Measurements from ENCODE around the gene MGP.
A peak's percentile ranks its signal among the peaks of the same experiment; 100 is the strongest.

The MGP gene

DNA sequence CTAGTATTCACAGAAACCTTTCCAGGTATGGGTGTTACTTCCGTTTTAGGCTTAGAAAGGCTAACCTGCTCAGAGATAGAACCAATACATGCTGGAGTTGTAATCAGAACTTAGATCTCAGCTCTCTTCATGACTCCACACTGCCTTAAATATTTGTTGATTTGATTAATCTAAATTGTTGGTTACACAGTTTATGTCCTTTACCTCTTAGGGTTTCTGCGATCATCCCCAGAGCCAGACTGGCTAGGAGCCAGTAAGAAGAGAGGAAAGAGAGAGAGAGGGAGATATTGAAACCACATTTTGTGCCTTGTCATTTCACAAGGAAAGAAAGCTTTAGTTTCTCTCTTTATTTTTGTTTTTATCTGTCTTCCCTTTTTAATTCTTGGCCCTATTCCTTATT, 16.8 kb upstream of the MGP start:
- DNase-seq: no peak

DNA sequence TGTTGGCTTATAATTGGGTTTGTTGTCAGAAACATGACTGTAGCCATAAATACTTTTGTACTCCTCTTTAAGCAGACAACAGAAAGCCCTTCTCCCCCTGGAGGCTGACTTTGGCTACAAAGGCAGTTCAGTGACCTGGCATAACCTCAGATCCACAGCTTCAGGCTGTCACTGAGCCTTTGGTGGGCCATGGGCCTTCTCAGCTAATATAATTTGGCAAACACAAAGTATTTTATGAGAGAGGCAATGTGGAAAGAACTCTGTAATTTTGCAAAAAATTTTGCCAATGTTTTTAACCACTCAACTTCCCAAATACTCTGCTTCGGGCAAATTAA, 15.5 kb upstream of the MGP start:
- DNase-seq: no peak

DNA sequence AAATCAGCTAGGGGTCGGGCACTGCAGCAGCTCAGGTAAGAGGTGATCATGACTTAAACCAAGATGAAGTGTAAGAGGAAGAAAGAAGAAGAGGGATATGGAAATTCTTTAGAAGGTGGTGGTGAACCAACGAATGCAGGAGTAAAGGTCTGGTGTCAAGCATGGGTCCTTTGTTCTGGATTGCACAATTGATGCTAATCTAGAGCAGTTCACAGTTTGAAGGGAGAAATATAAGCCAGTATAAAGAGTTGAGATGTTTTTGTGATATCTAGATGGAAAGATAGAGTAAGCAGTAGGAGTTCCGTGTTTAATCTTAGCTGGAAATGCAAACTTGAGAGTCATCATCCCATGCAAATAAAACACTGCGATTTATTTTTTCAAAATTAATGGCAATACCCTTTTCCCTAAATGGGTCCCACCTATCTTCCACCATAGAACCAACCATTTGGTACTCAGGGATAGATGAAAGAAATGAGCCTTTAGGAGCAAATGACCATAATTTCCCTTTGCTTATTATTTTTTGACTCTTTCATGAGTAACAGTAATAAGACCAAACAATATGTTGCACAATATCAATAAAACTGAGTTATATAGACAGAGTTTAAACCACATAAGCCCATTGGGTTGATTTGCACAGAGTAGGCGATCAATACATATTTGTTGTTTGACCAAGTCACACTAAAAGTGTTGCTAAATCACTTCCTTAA, 15.0 kb upstream of the MGP start:
- DNase-seq: no peak

DNA sequence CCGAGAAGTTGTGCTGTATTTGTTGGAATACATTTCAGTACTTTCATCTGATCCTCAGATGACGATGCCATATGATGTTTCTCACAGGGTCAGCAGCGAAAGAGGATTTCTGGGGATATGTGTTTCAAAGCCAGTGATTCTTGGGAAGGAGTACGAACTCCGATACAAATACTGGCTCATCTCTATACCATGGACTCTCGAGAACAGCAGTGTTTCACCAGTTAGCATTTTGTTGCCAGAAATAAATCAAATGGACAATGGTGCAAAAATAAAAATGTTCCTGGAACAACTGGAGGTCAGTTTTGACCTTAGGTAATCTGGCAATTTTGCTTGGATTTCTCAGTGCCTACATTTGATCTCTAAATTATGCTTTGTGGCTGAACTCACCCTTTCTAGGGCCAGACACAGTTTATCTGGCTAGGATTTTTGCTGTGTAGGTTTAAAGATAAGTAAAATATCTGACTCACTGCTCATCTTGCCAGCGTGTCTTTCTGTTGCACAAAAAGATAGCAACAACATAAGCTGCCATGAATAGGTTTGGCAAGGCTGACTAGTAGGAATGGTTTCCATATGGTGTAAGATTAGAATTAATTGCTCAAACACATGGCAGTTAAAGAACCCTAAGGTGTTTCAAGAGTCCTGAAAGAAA, 11.0 kb upstream of the MGP start:
- no peak for DNase-seq

DNA sequence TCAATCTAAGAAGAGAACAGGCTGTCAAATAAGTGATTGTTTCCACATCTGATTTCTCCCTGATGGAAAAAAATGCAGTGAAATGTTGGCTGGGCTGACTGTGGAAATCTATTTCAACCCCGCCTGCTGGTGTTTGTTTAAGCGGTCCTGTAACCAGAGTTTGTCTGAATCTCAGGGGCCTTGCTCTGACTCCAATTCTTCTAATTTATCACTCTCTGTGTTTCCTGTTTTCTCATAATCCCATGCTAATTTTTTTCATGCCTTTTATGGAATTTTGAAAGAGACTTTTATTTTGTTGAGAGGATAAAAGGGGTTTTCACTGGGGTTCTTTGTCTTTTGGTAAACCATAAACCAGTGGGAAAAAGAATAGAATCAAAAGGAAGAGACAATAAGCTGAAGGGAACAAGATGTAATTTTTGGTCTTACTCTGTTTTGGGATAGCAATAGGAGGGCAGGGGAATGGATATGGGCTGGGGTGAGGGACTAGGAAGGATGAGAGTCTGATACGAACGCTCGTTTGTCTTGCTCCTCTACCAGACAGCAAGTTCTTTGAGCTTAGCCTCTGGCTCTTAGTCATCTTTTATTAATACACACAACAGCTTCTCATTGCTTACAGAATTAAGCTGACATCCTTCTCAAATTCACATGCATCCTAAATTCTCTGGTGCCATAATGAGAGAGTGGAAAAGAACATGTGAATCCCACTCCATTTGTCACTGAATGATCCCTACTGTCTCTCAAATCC, 8.0 kb upstream of the MGP start:
- no peak for DNase-seq

DNA sequence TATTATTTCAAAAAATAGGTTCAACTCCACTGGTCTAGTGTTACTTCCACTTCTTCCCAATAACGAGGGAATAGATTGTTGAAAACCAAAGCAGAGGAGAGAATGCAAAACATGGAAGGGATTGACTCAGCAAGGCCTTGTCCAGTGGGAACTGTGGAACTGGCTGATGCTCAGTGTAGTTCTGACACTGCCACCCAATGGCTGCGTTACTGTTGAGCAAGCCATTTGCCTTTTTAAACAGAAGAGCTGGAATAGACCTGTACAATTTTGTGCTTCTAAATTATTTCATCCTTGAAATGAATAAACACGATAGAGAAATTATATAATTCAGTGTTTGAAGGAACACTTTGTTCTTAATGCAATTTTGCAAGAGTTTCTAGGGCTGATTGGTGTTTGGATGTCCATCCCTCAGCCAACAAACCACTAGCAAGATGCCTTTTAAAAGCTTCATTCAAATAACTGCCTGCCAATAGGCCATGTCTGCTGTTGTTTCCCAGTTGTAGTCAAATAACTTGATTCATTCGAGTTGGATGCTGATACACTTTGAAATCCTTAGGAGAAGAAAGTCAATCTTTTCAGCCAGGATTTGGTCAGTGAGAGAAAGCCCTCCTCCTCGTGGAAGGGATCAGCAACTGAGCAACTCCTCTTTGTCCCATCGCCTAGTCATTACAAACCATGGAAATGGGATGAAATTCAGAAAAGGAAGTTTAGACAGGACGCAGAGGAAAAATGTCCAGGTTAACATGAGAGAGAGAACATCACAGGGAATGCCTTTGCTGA, 7.3 kb upstream of the MGP start:
- no peak for DNase-seq

DNA sequence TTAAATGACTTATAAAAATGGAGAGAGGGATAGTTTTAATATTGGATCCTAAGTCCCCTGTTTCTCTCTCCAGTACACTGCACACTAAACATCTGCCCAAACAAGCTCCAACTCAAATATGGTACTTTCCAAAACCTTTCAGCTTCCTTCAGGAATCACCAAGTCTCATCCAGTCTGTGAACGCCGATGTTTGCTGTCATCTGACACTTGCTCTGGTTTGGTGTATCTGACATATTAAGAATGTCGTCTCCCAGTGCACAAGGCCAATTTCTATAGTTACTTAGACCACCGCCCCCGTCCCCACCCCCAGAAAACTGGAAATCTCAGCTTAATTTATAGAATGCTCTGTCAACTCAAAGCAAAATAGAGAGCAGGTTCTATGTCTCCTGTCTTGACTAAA, 5.0 kb upstream of the MGP start:
- no peak for DNase-seq

DNA sequence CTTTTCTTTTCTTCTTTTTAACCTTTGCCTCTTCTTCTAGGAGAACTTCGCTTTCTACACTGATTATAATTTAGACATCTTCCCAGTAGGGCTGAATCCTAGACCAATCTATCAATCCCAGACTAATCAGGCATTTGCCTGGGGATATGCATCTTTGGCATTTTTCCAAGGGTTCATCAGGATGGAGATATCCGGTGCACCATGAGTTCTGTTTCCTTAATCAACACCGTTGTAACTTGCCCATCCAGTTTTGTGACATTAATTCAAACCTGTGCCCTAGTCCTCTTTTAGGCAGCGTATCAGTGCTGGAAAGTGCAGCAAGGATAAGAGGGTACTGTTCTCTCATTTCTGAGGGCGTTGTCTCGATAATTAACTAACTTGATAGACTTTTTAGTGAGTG, 617 bp upstream of the MGP start:
- peak; percentile 77 for DNase-seq

DNA sequence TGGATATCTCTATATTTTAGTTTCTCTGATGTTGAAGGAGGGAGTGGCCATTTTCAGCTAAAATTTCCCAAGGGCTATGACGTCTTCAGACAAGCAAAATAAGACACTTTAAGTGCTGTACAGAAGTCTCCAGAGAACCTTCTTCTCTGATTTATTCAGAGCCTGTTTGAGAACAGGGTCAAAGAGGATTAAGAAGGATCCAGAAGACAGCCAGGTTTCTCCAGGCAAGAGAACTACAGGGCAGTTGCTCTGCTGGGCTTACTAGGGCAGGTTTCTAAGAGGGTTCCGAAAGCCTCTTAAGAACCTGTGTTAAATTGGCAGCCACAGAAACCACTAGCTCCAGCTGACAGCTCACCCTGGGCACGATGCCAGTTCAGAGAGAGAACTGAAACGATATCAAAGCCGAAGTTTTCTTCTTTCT, 1.2 kb downstream of the MGP start:
- DNase-seq: peak; percentile 91

DNA sequence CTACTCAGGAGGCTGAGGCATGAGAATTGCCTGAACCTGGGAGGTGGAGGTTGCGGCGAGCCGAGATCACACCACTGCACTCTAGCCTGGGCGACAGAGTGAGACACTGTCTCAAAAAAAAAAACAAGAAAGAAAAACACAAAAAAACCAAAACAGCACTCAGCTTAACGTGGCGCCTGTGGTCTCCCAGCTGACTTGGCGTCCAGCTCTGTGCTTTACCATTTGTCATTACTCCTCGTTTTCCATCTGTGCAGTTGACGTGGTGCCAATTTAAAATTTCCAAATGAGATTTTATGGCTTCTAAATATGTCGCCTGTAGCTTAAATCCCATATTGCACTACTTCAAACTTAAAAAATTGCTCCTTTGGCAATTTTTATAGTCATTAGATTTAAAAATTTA, 2.0 kb downstream of the MGP start:
- peak; percentile 38 for DNase-seq

DNA sequence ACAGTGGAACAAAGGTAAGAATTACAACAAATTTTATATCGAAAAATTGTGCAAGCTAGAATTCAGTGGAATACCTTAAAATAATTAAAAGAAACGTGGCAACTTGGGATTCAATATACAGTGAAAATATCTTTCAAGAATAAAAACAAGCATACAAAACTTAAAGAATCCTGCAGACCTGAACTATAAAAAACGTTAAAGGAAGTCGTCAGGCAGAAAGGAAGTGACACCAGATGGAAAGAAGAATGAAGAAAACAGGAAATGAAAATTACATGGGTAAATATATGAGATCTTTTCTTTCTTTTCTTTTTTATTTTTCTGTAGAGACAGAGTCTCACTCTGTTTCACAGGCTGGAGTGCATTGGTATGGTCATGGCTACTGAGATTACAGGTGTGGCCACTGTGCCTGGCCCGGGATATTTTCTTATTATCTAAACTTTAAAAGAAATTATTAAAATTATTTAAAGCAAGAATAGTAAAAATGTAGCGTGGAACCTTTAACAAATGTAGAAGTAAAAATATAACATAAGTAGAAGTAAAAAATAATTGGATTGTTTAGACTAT, 4.7 kb downstream of the MGP start:
- DNase-seq: no peak

DNA sequence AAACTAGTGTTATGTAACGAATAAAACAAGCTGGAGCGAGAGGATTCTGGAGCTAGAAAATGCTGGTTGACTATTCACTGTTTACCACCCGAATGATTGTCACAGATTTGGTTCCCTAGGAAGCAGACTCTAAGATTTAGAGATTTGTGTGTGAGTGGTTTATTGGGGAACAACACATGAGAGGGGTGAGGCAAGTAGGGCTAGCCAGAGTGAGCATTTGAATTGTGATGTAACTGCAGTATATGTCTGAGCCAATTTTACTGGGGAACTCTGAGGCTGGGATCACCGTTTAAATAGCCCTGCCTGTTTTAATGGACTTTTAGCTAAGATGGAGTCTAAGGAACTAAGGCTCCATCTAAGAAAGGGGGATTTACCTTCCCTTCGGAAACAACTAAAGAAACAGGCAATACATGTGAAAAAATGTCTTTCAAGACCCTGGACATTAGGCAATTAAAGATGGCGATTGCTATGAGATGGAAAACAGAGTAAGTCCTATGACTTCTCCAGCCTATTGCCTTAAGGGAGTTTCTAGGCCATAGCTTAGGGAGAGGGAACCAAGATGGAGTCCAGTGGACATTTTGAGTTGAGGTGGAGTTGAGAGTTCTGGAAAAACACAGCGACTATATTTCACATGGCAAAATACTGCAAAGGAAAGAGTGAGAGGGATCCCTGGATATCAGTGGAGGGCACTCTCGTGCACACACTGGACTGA, 6.3 kb downstream of the MGP start:
- DNase-seq: no peak

DNA sequence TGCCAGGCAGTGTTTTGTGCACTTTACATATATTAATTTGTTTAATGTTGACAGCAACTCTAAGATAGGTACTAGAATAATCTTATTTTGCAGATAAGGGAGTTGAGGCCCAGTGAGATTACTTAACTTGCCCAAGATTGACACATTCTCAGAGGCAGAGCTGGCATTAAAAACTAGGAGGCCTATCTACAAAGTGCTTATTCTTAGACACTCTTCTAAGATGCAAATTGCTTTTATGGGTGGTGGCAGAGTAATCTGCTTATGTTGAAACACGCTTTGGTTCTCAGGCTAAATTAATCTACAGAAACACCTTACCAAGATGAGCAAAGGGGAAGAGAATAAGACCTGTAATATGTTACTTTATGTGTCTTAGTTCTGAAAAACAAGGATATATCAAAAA, 7.2 kb downstream of the MGP start:
- no peak for DNase-seq

DNA sequence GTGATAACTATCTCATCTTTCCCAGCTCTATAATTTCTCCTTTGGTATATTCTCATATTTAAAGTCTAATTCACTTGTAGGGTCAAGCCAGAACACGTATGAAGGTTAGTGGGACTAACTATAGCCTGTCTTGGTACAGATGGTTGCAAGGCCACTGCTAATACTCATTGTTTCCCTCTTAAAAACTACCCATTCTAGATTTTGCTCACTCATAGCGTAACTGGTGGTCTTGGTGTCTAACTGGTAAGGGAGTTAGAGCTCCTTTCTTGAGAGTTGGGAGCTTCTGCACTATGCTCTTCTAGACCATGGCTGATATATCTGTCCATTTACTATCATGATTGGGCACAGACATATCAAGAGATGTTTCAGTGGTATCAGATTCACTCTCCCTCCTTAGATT, 8.8 kb downstream of the MGP start:
- DNase-seq: no peak

DNA sequence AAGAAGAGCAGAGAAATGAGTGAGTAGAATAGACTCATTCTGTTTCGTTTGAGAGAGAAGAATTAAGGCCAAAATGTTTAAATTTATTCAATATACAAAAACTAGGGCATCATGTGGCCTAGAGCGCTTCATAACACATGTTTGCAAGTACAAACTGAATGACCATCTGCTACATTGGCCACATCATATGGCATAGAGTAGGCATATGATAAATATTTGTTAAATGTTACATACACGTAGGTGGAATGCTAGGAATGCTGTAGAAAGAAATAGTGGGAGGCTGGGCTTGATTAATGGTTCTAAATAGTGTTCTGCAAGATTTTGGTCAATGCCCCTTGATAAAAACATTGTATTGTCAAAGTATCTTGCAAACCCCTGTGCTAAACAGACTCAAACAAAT, 10.8 kb downstream of the MGP start:
- no peak for DNase-seq

DNA sequence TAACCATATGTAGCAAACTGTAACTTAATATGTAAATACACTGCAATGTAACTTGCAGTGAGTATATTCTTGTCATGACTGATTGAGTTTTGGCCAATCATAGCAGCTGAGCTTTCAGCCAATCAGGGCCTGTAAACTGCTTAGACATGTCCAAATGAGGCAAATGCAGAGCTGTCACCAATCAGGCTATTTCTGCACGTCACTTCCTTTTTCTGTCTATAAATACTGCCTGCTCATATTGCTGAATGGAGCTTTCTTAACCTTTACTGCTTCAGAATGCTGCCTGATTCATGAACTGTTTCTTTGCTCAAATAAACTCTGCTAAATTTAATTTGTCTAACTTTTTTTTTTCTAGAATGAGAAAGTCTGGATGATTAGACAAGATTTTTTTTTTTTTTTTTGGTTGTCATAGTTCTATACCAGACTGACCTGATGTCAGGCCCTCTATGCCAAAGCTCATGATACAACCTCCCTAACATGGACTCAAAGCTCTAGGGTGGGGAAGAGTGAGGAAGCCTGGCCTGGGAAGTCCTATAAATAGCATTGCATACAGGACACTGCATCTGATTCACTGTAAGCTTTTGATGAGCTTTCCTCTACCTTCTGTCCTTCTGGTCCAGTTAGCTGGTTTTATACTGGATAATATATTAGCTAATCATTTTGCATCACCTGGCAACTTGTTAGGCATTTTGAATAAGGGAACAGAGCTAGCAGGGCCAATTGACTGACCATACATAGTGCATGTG, 12.0 kb downstream of the MGP start:
- DNase-seq: no peak

DNA sequence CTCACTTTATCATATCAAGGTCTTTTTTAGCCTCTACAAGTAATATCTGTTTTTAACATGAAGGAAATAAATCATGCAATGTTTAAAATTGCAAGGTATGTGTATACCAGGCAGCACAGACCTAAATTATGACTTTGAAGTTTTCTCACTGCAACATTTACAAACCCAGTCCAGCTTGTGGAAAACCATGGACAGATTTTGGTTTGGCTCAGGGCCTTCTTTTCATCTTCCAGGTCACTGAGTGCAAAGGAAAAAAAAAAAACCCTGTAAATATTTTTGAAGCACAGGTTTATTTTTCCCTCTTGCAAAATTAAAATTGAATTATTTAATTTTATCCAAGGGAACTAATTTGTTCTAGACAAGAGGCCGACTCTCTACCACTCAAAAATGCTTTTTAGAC, 13.8 kb downstream of the MGP start:
- DNase-seq: no peak

DNA sequence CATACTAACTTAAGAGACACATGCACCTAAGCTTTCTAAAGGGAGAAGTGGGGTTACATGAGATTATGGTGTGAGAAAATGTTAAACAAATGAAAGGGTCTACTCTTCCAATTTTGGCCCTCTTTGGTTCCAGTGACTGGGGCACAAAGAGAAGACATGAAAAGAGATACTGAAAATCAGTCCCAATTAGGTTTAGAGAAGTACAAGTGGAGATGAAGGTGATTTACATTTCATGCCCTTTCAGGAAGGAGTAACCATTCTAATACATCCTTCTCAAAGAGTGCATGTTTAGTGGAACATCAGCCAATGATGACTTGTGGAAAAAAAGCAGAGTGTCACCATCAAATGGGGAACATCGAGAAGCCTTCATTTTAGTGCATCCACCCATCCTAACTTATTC, 14.4 kb downstream of the MGP start:
- DNase-seq: no peak

DNA sequence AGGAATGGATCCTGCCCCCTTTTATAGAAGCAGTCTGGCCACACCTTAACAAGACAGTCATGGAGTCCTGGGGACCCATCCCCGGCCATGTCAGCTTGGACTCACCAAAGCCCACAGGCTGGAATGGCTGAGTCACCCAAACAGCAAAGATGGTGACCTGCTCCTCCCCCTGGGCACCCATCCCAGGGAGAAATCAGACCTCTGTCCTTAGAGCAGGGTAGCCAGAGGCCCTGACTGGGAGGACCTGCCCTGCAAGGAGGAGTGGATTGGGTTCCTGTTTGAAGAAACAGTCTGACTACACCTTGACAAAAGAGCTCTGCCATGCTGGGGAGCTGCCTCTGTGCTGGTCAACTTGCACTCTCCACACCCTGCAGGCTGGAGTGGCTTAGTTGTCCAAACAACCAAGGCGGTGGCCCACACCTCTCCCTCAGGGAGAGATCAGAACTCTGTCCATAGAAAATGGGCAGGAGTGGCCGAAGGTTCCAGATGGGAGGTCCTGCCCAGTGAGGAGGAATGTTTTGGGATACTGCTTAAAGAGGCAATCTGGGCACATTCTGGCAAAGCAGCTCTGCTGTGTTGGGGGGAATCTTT, 16.6 kb downstream of the MGP start:
- no peak for DNase-seq

DNA sequence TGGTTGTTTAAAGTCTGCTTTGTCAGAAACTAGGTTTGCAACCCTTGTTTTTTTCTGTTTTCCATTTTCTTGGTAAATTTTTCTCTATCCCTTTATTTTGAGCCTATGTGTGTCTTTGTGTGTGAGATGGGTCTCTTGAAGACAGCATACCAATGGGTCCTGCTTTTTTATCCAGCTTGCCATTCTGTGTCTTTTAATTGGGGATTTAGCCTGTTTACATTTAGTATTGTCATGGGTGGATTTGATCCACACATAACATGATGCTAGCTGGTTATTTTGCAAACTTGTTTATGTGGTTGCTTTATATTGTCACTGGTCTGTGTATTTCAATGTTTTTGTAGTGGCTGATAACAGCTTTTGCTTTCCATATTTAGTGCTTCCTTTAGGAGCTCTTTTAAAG, 25.2 kb downstream of the MGP start:
- no peak for DNase-seq

DNA sequence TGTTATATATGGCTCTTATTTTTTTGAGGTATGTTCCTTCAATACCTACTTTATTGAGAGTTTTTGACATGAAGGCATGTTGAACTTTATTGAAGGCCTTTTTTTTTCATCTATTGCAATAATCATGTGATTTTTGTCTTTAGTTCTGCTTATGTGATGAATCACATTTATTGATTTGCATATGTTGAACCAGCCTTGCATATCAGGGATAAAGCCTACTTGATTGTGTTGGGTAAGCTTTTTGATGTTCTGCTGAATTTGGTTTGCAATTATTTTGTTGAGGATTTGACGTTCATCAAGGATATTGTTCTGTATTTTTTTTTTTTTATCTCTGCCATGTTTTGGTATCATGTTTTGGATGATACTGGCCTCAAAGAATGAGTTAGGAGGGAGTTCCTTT, 27.1 kb downstream of the MGP start:
- no peak for DNase-seq

Data from NCI-H1105 (cell line).